CD4-positive, alpha-beta memory T cell (primary cell): Measurements from ENCODE around the gene GLS. TPM values are rescaled to one million over a fixed set of nuclear protein-coding genes. Genes with fewer than 3 reads are reported as not detected.

Source experiments
- CTCF ChIA-PET: fragments of 350-600 bp; sonication (Branson Sonifier 250); formaldehyde crosslinking; loops from one replicate; lab custom pipeline; 2021; ENCODE audit warnings: inconsistent platforms; ENCODE audit not compliant: partially characterized antibody; lab: Charles Lee
- POLR2A ChIA-PET: fragments of 350-600 bp; sonication (Branson Sonifier 250); formaldehyde crosslinking; loops from one replicate; lab custom pipeline; 2021; ENCODE audit not compliant: partially characterized antibody; lab: Charles Lee
- DNase-seq, 5 donors: peaks; one replicate each; pipeline versions ENCODE4 v3.0.0 to v3.0.0-alpha.2; 2020 to 2022; ENCODE audit warnings: mixed read lengths in 1 of 5
- H3K27ac ChIP-seq: one replicate; pipeline ENCODE4 v1.7.0; 2013; ENCODE audit warnings: low read depth, low read length
- H3K27me3 ChIP-seq: 2 replicates; pipeline ENCODE4 v1.7.0; 2013; ENCODE audit warnings: mild to moderate bottlenecking, low read length, moderate library complexity; ENCODE audit not compliant: insufficient read depth
- H3K36me3 ChIP-seq: 2 replicates; pipeline ENCODE4 v1.7.0; 2013; ENCODE audit warnings: mild to moderate bottlenecking, low read length, moderate library complexity; ENCODE audit not compliant: insufficient read depth
- H3K4me1 ChIP-seq: 2 replicates; pipeline ENCODE4 v1.7.0; 2013; ENCODE audit warnings: mild to moderate bottlenecking, low read length, moderate library complexity; ENCODE audit not compliant: insufficient read depth
- H3K4me3 ChIP-seq, 2 donors: one replicate each; pipeline ENCODE4 v1.7.0; 2013; ENCODE audit warnings: low read length in 2 of 2, mild to moderate bottlenecking in 1 of 2
- H3K9me3 ChIP-seq, 2 donors: one replicate each; pipeline ENCODE4 v1.7.0; 2013; ENCODE audit warnings: low read length in 2 of 2, control low read depth in 1 of 2; ENCODE audit not compliant: control insufficient read depth in 1 of 2
- H3K27ac Mint-ChIP-seq, 7 donors: one replicate each; pipeline ENCODE4 v1.8.0; 2020 to 2021; ENCODE audit warnings: mixed read lengths in 7 of 7, mild to moderate bottlenecking in 6 of 7, inconsistent platforms in 3 of 7, moderate library complexity in 3 of 7
- H3K27me3 Mint-ChIP-seq, 2 donors: one replicate each; pipeline ENCODE4 v1.8.0; 2020 to 2021; ENCODE audit warnings: mixed read lengths in 2 of 2
- H3K36me3 Mint-ChIP-seq, 2 donors: one replicate each; pipeline ENCODE4 v1.8.0; 2020 to 2021; ENCODE audit warnings: mixed read lengths in 2 of 2, inconsistent platforms in 1 of 2, mild to moderate bottlenecking in 1 of 2
- H3K4me1 Mint-ChIP-seq, 4 donors: one replicate each; pipeline ENCODE4 v1.8.0; 2020 to 2021; ENCODE audit warnings: mixed read lengths in 4 of 4, mild to moderate bottlenecking in 1 of 4
- H3K4me3 Mint-ChIP-seq, 8 donors: one replicate each; pipeline ENCODE4 v1.8.0; 2020 to 2021; ENCODE audit warnings: mixed read lengths in 8 of 8, mild to moderate bottlenecking in 7 of 8, moderate library complexity in 6 of 8, inconsistent platforms in 3 of 8
- H3K9me3 Mint-ChIP-seq, 8 donors: one replicate each; pipeline ENCODE4 v1.8.0; 2020 to 2021; ENCODE audit warnings: mixed read lengths in 8 of 8, mild to moderate bottlenecking in 5 of 8, inconsistent platforms in 3 of 8, moderate library complexity in 1 of 8
- intact Hi-C: fragments of 100-400 bp; cut with micrococcal nuclease; formaldehyde crosslinking; loops from one replicate; pipeline ENCODE4 v1.15.1; 2023
- polyA plus RNA-seq, 2 donors: library from polyadenylated mRNA; unstranded; fragments of 300-500 nt; fragmentation: Illumina TruSeq; gene quantifications; one replicate each; pipeline ENCODE4 v1.2.3, GENCODE V29; 2021
- total RNA-seq, 2 experiments: library from RNA; stranded (reverse); gene quantifications; one replicate each; pipeline ENCODE4 v1.2.3, GENCODE V29; 2021

The GLS gene
- total and polyA plus RNA-seq, 4 experiments from 2014 or later, result 27.0 to 208 (median 132) TPM

- H3K9me3 Mint-ChIP-seq, result no peaks in the 10 kb centered on the region
- peaks cover 0 to 1% of the 10 kb centered on the region in 2 donors for H3K27me3 Mint-ChIP-seq
- no peaks in the 10 kb centered on the region for H3K4me1 ChIP-seq
- no peak overlapping the region for H3K27ac ChIP-seq
- no peak overlapping the region for H3K27ac Mint-ChIP-seq
- H3K4me3 Mint-ChIP-seq, result no peak overlapping the region
- no peaks in the 10 kb centered on the region for H3K27me3 ChIP-seq
- no peak overlapping the region for H3K4me3 ChIP-seq
- CTCF ChIA-PET, result interaction anchor here (1.1 to 1.4 kb wide), 3 partner anchors 9 to 54 kb away, joined by 3 to 12 read pairs (median 4); no protein-coding TSS in a partner anchor
- intact Hi-C loops, result no loop called here
- DNase-seq, result no peak
- H3K4me1 Mint-ChIP-seq, result no peaks in the 10 kb centered on the region
- H3K36me3 ChIP-seq, result no peaks in the 10 kb centered on the region
- peaks cover 0 to 13% of the 10 kb centered on the region in 2 donors for H3K36me3 Mint-ChIP-seq
- H3K9me3 ChIP-seq, result no peaks in the 10 kb centered on the region
- POLR2A ChIA-PET, result no interaction called here
Observed at GRCh38 chr2:190838492-190838910, 42.1 kb upstream of the GLS start.

GRCh38 chr2:190840569-190841172 is 40.0 kb upstream of the GLS start:
- no peak overlapping the region for H3K27ac ChIP-seq
- H3K36me3 ChIP-seq, result no peaks in the 10 kb centered on the region
- Mint-ChIP-seq H3K4me1 (no peaks in the 10 kb centered on the region), H3K27ac (no peak overlapping the region), H3K9me3 (no peaks in the 10 kb centered on the region), H3K4me3 (no peak overlapping the region), H3K27me3 (peaks cover 0 to 1% of the 10 kb centered on the region in 2 donors), H3K36me3 (peaks cover 0 to 10% of the 10 kb centered on the region in 2 donors)
- POLR2A ChIA-PET, result no interaction called here
- no peak for DNase-seq
- no peaks in the 10 kb centered on the region for H3K9me3 ChIP-seq
- no peak overlapping the region for H3K4me3 ChIP-seq
- no peaks in the 10 kb centered on the region for H3K4me1 ChIP-seq
- intact Hi-C loops, result no loop called here
- no peaks in the 10 kb centered on the region for H3K27me3 ChIP-seq
- CTCF ChIA-PET, result no interaction called here

GRCh38 chr2:190841707-190842505 is 38.7 kb upstream of the GLS start:
- CTCF ChIA-PET, result no interaction called here
- POLR2A ChIA-PET, result no interaction called here
- Histone ChIP-seq H3K4me1 (no peaks in the 10 kb centered on the region), H3K4me3 (no peak overlapping the region), H3K27me3 (no peaks in the 10 kb centered on the region), H3K36me3 (no peaks in the 10 kb centered on the region), H3K9me3 (no peaks in the 10 kb centered on the region), H3K27ac (no peak overlapping the region)
- H3K4me1 Mint-ChIP-seq, result no peaks in the 10 kb centered on the region
- H3K9me3 Mint-ChIP-seq, result no peaks in the 10 kb centered on the region
- no peak overlapping the region for H3K4me3 Mint-ChIP-seq
- DNase-seq, result no peak
- peaks cover 0 to 1% of the 10 kb centered on the region in 2 donors for H3K27me3 Mint-ChIP-seq
- H3K27ac Mint-ChIP-seq, result no peak overlapping the region
- peaks cover 0 to 4% of the 10 kb centered on the region in 2 donors for H3K36me3 Mint-ChIP-seq
- intact Hi-C loops, result no loop called here

- H3K4me3 ChIP-seq, result no peak overlapping the region
- Mint-ChIP-seq H3K27me3 (peaks cover 0 to 1% of the 10 kb centered on the region in 2 donors), H3K36me3 (peaks cover 0 to 4% of the 10 kb centered on the region in 2 donors), H3K4me1 (no peaks in the 10 kb centered on the region), H3K27ac (no peak overlapping the region), H3K4me3 (no peak overlapping the region), H3K9me3 (no peaks in the 10 kb centered on the region)
- ChIA-PET CTCF (no interaction called here), POLR2A (no interaction called here)
- intact Hi-C loops, result no loop called here
- no peaks in the 10 kb centered on the region for H3K4me1 ChIP-seq
- no peaks in the 10 kb centered on the region for H3K27me3 ChIP-seq
- H3K9me3 ChIP-seq, result no peaks in the 10 kb centered on the region
- no peak for DNase-seq
- no peak overlapping the region for H3K27ac ChIP-seq
- no peaks in the 10 kb centered on the region for H3K36me3 ChIP-seq
Observed at GRCh38 chr2:190842606-190843104, 38.0 kb upstream of the GLS start.

- no peaks in the 10 kb centered on the region for H3K4me1 Mint-ChIP-seq
- no peaks in the 10 kb centered on the region for H3K36me3 ChIP-seq
- ChIA-PET POLR2A (no interaction called here), CTCF (interaction anchor here (1.0 kb wide), 1 partner anchor 104 kb away, joined by 3 read pairs; no protein-coding TSS in a partner anchor)
- no peaks in the 10 kb centered on the region for H3K9me3 Mint-ChIP-seq
- peak overlapping the region in 1 of 7 donors; percentile 25 for H3K27ac Mint-ChIP-seq
- no peak overlapping the region for H3K4me3 Mint-ChIP-seq
- H3K4me1 ChIP-seq, result no peaks in the 10 kb centered on the region
- peaks cover 0 to 4% of the 10 kb centered on the region in 2 donors for H3K36me3 Mint-ChIP-seq
- no peaks in the 10 kb centered on the region for H3K9me3 ChIP-seq
- DNase-seq, result no peak
- no peaks in the 10 kb centered on the region for H3K27me3 ChIP-seq
- intact Hi-C loops, result no loop called here
- H3K27me3 Mint-ChIP-seq, result no peaks in the 10 kb centered on the region
- no peak overlapping the region for H3K4me3 ChIP-seq
- no peak overlapping the region for H3K27ac ChIP-seq
Observed at GRCh38 chr2:190843890-190844699, 36.5 kb upstream of the GLS start.

- CTCF ChIA-PET, result interaction anchor here (1.0 kb wide), 1 partner anchor 103 kb away, joined by 3 read pairs; no protein-coding TSS in a partner anchor
- intact Hi-C loops, result no loop called here
- POLR2A ChIA-PET, result no interaction called here
Observed at GRCh38 chr2:190844700-190845401, 35.8 kb upstream of the GLS start.

More at GRCh38 chr2:190844700-190845401, 35.8 kb upstream of the GLS start:
- no peaks in the 10 kb centered on the region for H3K4me1 Mint-ChIP-seq
- no peaks in the 10 kb centered on the region for H3K9me3 Mint-ChIP-seq
- H3K27ac Mint-ChIP-seq, result no peak overlapping the region
- peaks cover 0 to 4% of the 10 kb centered on the region in 2 donors for H3K36me3 Mint-ChIP-seq
- DNase-seq, result no peak
- no peak overlapping the region for H3K4me3 Mint-ChIP-seq
- Histone ChIP-seq H3K9me3 (no peaks in the 10 kb centered on the region), H3K36me3 (no peaks in the 10 kb centered on the region), H3K4me1 (no peaks in the 10 kb centered on the region), H3K27me3 (no peaks in the 10 kb centered on the region), H3K27ac (no peak overlapping the region), H3K4me3 (no peak overlapping the region)
- H3K27me3 Mint-ChIP-seq, result no peaks in the 10 kb centered on the region
